Measurements from ENCODE around the gene TMEM74B.
A peak's percentile ranks its signal among the peaks of the same experiment; 100 is the strongest.

The TMEM74B gene

DNA sequence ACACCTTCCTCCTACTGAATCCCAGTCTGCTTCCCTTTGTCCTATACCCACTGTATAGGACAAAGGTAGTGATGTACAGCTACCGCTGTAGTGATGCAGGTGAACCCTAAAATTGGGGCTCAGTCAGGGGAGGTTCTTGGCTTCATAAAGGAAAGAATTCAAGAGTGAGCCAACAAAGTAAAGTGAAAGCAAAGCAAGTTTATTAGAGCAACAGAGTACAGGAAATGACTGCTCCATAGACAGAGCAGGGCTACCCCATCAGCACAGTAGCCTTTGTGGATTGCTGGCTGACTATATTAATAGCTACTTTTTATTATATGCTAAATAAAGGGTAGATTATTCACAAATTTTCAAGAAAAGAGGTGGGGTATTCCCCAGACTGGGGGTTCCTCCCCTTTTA, 15.2 kb upstream of the TMEM74B start:
- ATAC-seq (replicated peaks; ENCODE audit: extremely low read depth, poor library complexity, severe bottlenecking): no peak
- Mint-ChIP-seq H3K4me1 (no peaks in the 10 kb centered on the region), H3K4me3 (no peak overlapping the region), H3K27me3 (no peaks in the 10 kb centered on the region), H3K36me3 (ENCODE audit: insufficient read depth) (peaks cover 4% of the 10 kb centered on the region), H3K9me3 (no peaks in the 10 kb centered on the region), H3K27ac (ENCODE audit: low read depth) (no peak overlapping the region)
- DNase-seq (ENCODE audit: low spot score in 2 of 2): no peak

- no peaks in the 10 kb centered on the region for H3K27me3 Mint-ChIP-seq
- no peaks in the 10 kb centered on the region for H3K9me3 Mint-ChIP-seq
- H3K36me3 Mint-ChIP-seq (ENCODE audit: insufficient read depth): peaks cover 4% of the 10 kb centered on the region
- DNase-seq (ENCODE audit: low spot score in 2 of 2) (no peak), ATAC-seq (replicated peaks; ENCODE audit: extremely low read depth, poor library complexity, severe bottlenecking) (no peak)
- no peak overlapping the region for H3K4me3 Mint-ChIP-seq
- no peak overlapping the region for H3K27ac Mint-ChIP-seq (ENCODE audit: low read depth)
- H3K4me1 Mint-ChIP-seq: no peaks in the 10 kb centered on the region
These were observed 14.6 kb upstream of the TMEM74B start for GRCh38 chr20:1199212-1199873.

DNA sequence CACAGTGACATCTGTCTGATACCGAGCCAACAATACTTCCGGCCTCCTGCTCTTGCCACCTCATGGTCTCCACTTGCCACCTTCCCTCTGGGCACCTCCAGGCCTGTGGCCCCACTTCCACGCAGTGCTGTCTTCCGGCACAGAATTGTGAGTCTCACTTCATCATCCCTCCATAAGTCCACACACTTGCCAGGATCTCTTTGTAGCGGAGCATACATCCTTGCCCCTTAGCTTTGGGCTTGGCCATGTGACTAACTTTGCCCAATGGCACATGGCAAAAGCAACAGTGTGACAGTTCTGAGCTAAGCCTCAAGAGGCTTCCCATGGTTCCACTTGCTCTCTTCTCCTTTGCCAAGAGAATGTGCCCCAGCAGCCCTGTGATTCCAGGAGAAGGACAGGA, 14.0 kb upstream of the TMEM74B start:
- Mint-ChIP-seq H3K9me3 (no peaks in the 10 kb centered on the region), H3K36me3 (ENCODE audit: insufficient read depth) (peaks cover 2% of the 10 kb centered on the region), H3K27me3 (no peaks in the 10 kb centered on the region), H3K4me1 (no peaks in the 10 kb centered on the region), H3K4me3 (no peak overlapping the region), H3K27ac (ENCODE audit: low read depth) (no peak overlapping the region)
- no peak for ATAC-seq (replicated peaks; ENCODE audit: extremely low read depth, poor library complexity, severe bottlenecking)
- DNase-seq (ENCODE audit: low spot score in 2 of 2): no peak

GRCh38 chr20:1197801-1198200, 13.0 kb upstream of the TMEM74B start:
- Mint-ChIP-seq H3K4me3 (no peak overlapping the region), H3K4me1 (no peaks in the 10 kb centered on the region), H3K27me3 (no peaks in the 10 kb centered on the region), H3K36me3 (ENCODE audit: insufficient read depth) (peaks cover 2% of the 10 kb centered on the region), H3K9me3 (no peaks in the 10 kb centered on the region), H3K27ac (ENCODE audit: low read depth) (no peak overlapping the region)
- no peak for DNase-seq (ENCODE audit: low spot score in 2 of 2)
- ATAC-seq (replicated peaks; ENCODE audit: extremely low read depth, poor library complexity, severe bottlenecking): no peak

DNA sequence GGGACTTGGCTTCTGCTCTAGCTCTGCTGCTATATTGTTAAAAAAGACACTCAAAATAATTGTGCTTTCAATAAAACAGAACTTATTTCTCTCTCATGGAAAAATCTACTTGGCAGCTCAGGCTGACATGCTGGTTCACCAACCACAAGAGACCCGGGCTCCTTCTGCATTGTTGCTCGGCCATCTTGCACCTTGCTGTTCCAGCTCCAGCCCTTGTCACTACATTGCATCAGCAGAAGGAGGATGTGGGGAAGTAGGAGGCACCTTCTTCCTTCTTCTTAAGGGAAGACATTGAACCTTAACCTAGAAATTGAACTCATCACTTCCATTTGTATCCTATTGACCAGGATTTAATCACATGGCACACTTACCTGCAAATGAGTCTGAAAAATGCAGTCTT, 11.9 kb upstream of the TMEM74B start:
- H3K4me1 Mint-ChIP-seq: no peaks in the 10 kb centered on the region
- H3K9me3 Mint-ChIP-seq: no peaks in the 10 kb centered on the region
- no peak for ATAC-seq (replicated peaks; ENCODE audit: extremely low read depth, poor library complexity, severe bottlenecking)
- H3K27me3 Mint-ChIP-seq: no peaks in the 10 kb centered on the region
- H3K4me3 Mint-ChIP-seq: no peak overlapping the region
- no peak for DNase-seq (ENCODE audit: low spot score in 2 of 2)
- no peak overlapping the region for H3K27ac Mint-ChIP-seq (ENCODE audit: low read depth)
- H3K36me3 Mint-ChIP-seq (ENCODE audit: insufficient read depth): peaks cover 2% of the 10 kb centered on the region

DNA sequence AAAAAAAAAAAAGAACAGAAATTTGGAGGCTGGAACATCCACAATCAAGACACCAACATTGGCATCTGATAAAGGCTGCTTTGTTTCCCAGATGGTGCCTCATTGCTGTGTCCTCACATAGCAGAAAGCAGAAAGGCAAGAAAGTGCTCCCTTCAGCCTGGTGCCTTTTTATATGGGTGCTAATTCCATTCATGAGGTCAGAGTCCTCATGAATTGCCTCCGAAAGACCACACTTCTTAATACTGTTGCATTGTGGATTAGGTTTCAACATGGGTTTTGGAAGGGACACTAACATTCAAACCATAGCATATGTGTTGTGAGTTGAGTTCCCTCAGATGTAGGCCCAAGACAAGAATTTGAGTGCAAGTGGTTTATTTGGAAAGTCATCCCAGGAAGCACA, 10.4 kb upstream of the TMEM74B start:
- Mint-ChIP-seq H3K36me3 (ENCODE audit: insufficient read depth) (peaks cover 2% of the 10 kb centered on the region), H3K27me3 (peaks cover 5% of the 10 kb centered on the region), H3K9me3 (no peaks in the 10 kb centered on the region), H3K4me3 (no peak overlapping the region), H3K4me1 (no peaks in the 10 kb centered on the region), H3K27ac (ENCODE audit: low read depth) (no peak overlapping the region)
- DNase-seq (ENCODE audit: low spot score in 2 of 2) (no peak), ATAC-seq (replicated peaks; ENCODE audit: extremely low read depth, poor library complexity, severe bottlenecking) (no peak)

DNA sequence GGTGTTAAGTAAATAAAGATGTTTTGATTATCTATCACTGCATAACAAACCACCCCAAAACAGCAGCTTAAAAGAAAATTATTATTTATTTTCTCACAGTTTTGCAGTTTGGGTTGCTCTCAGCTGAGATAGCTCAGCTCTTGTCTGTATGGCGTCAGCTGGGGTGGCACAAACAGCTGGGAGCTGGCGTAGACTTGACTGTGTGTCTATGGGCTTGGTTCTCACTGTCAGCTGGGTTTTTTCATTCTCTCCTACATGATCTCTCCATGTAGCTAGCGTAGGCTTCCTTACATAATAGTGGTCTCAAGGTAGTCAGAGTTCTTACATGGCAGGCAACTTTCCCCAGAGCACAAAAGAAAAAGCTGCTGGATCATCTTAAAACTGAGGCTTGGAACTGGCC, 6.5 kb upstream of the TMEM74B start:
- H3K27me3 Mint-ChIP-seq: peaks cover 16% of the 10 kb centered on the region
- H3K36me3 Mint-ChIP-seq (ENCODE audit: insufficient read depth): peaks cover 2% of the 10 kb centered on the region
- DNase-seq (ENCODE audit: low spot score in 2 of 2): no peak
- no peak overlapping the region for H3K4me3 Mint-ChIP-seq
- no peaks in the 10 kb centered on the region for H3K4me1 Mint-ChIP-seq
- H3K27ac Mint-ChIP-seq (ENCODE audit: low read depth): no peak overlapping the region
- no peak for ATAC-seq (replicated peaks; ENCODE audit: extremely low read depth, poor library complexity, severe bottlenecking)
- no peaks in the 10 kb centered on the region for H3K9me3 Mint-ChIP-seq

GRCh38 chr20:1190847-1191246, 6.1 kb upstream of the TMEM74B start:
- H3K27me3 Mint-ChIP-seq: peaks cover 16% of the 10 kb centered on the region
- peaks cover 4% of the 10 kb centered on the region for H3K4me1 Mint-ChIP-seq
- no peak for ATAC-seq (replicated peaks; ENCODE audit: extremely low read depth, poor library complexity, severe bottlenecking)
- H3K36me3 Mint-ChIP-seq (ENCODE audit: insufficient read depth): peaks cover 2% of the 10 kb centered on the region
- no peak overlapping the region for H3K4me3 Mint-ChIP-seq
- no peaks in the 10 kb centered on the region for H3K9me3 Mint-ChIP-seq
- H3K27ac Mint-ChIP-seq (ENCODE audit: low read depth): no peak overlapping the region
- no peak for DNase-seq (ENCODE audit: low spot score in 2 of 2)

DNA sequence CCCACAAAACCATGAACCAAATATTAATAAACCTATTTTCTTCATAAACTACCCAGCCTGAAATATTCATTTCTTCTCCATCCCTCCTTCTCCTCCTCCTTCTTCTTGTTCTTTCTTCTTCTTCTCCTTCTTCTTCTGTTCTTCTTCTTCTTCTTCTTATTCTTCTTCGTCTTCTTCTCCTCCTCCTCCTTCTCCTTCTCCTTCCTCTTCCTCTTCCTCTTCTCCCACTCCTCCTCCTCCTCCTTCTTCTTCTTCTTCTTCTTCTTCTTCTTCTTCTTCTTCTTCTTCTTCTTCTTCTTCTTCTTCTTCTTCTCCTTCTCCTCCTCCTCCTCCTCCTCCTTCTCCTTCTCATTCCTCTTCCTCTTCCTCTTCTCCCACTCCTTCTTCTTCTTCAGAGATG, 5.0 kb upstream of the TMEM74B start:
- Mint-ChIP-seq H3K27me3 (peaks cover 17% of the 10 kb centered on the region), H3K9me3 (no peaks in the 10 kb centered on the region), H3K27ac (ENCODE audit: low read depth) (no peak overlapping the region), H3K4me3 (no peak overlapping the region), H3K36me3 (ENCODE audit: insufficient read depth) (no peaks in the 10 kb centered on the region), H3K4me1 (peaks cover 5% of the 10 kb centered on the region)
- ATAC-seq (replicated peaks; ENCODE audit: extremely low read depth, poor library complexity, severe bottlenecking) (no peak), DNase-seq (ENCODE audit: low spot score in 2 of 2) (no peak)

DNA sequence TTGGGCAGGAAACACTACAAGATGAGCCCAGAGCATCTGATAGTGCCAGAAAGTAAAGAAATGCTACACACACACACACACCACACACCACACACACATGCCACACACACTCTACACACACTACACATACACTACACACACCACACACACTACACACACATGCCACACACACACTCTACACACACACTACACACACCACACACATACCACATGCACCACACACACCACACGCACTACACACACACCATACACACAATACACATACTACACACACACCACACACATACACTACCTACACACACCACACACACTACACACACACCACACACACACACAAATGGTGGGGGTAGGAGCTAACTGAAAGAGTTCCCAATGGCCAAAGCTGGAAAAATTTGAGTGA, 3.6 kb upstream of the TMEM74B start:
- Mint-ChIP-seq H3K4me1 (peaks cover 13% of the 10 kb centered on the region), H3K9me3 (no peaks in the 10 kb centered on the region), H3K36me3 (ENCODE audit: insufficient read depth) (no peaks in the 10 kb centered on the region), H3K4me3 (no peak overlapping the region), H3K27ac (ENCODE audit: low read depth) (no peak overlapping the region), H3K27me3 (peaks cover 32% of the 10 kb centered on the region)
- DNase-seq (ENCODE audit: low spot score in 2 of 2): no peak
- no peak for ATAC-seq (replicated peaks; ENCODE audit: extremely low read depth, poor library complexity, severe bottlenecking)

GRCh38 chr20:1187605-1188171, 2.9 kb upstream of the TMEM74B start:
- Mint-ChIP-seq H3K36me3 (ENCODE audit: insufficient read depth) (no peaks in the 10 kb centered on the region), H3K4me1 (peaks cover 13% of the 10 kb centered on the region), H3K27ac (ENCODE audit: low read depth) (no peak overlapping the region), H3K9me3 (no peaks in the 10 kb centered on the region), H3K27me3 (peaks cover 39% of the 10 kb centered on the region), H3K4me3 (no peak overlapping the region)
- no peak for ATAC-seq (replicated peaks; ENCODE audit: extremely low read depth, poor library complexity, severe bottlenecking)
- no peak for DNase-seq (ENCODE audit: low spot score in 2 of 2)

DNA sequence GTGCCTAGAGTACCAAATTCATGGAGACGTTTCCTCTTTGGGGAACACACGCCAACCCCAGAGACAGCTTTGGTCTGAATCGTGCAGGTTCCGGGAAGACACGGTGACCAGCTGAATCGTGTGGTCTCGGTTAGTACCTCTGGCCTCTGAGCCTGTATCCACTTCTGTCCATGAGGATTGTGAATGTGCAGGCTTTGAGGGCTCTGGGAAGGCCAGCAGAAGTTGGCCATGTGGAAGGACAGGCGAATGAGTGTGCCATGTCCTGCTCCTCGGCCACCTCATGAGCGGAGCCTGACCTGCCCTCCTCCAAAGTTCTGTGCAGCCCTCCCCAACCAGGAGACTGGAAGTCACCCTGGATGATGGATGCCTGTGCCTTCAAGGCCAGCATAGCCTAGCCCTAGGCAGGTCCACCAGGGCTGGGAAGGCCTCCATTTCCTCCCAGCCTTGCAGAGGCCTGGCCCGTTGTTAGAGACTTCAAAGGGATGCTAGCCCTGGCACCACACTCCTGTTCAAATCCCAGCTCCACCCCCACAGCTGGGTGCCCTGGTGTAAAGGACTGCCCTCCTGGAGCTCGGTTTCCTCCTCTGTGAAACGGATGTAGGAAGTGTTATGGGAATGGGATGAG, 1.7 kb upstream of the TMEM74B start:
- ATAC-seq (replicated peaks; ENCODE audit: extremely low read depth, poor library complexity, severe bottlenecking): no peak
- DNase-seq (ENCODE audit: low spot score in 2 of 2): no peak
- no peaks in the 10 kb centered on the region for H3K9me3 Mint-ChIP-seq
- H3K36me3 Mint-ChIP-seq (ENCODE audit: insufficient read depth): no peaks in the 10 kb centered on the region
- H3K27ac Mint-ChIP-seq (ENCODE audit: low read depth): no peak overlapping the region
- peak overlapping the region; percentile 65 for H3K4me3 Mint-ChIP-seq
- peaks cover 48% of the 10 kb centered on the region for H3K27me3 Mint-ChIP-seq
- H3K4me1 Mint-ChIP-seq: peaks cover 13% of the 10 kb centered on the region

GRCh38 chr20:1185790-1186334, 1.1 kb upstream of the TMEM74B start:
- H3K9me3 Mint-ChIP-seq: no peaks in the 10 kb centered on the region
- H3K4me3 Mint-ChIP-seq: peak overlapping the region; percentile 65
- peaks cover 48% of the 10 kb centered on the region for H3K27me3 Mint-ChIP-seq
- ATAC-seq (replicated peaks; ENCODE audit: extremely low read depth, poor library complexity, severe bottlenecking) (no peak), DNase-seq (ENCODE audit: low spot score in 2 of 2) (no peak)
- peaks cover 13% of the 10 kb centered on the region for H3K4me1 Mint-ChIP-seq
- H3K36me3 Mint-ChIP-seq (ENCODE audit: insufficient read depth): no peaks in the 10 kb centered on the region
- no peak overlapping the region for H3K27ac Mint-ChIP-seq (ENCODE audit: low read depth)

Measured in central memory CD8-positive, alpha-beta T cell (primary cell).